Pancreas (tissue), 10 donors: ENCODE measurements around the gene NEDD9. TPM values are rescaled to one million over a fixed set of nuclear protein-coding genes. Genes with fewer than 3 reads are reported as not detected.

Experiments used
- ATAC-seq, 4 donors: fragments of 200-7000 bp; cut with Tn5 transposase; one replicate each; pipeline versions ENCODE4 v1.8.0 to v1.9.1; 2020; ENCODE audit warnings: mild to moderate bottlenecking in 4 of 4, moderate library complexity in 4 of 4
- DNase-seq, 6 donors: peaks; one replicate each; pipeline ENCODE4 v3.0.0-alpha.2; 2020
- FAIRE-seq: peaks from 2 replicates; lab custom pipeline; 2012; peaks lifted over from hg19 to GRCh38; lab: Jason Lieb, UNC
- H3K27ac ChIP-seq, 4 donors: fragments of 200-600 bp; sonication (generic); 1 replicate in 3 of 4; 2 replicates in 1 of 4; pipeline versions ENCODE4 v1.5.0 to v1.8.0; 2020
- H3K27me3 ChIP-seq, 4 donors: fragments of 200-600 bp; one replicate each; pipeline ENCODE4 v1.8.0; 2021
- H3K36me3 ChIP-seq, 3 donors: fragments of 200-600 bp; sonication (generic) in 1 of 3; one replicate each; pipeline versions ENCODE4 v1.5.0 to v1.8.0; 2020 to 2021
- H3K4me1 ChIP-seq, 3 donors: fragments of 200-600 bp; one replicate each; pipeline ENCODE4 v1.8.0; 2021
- H3K4me3 ChIP-seq, 4 donors: fragments of 200-600 bp; sonication (generic) in 2 of 4; one replicate each; pipeline versions ENCODE4 v1.5.0 to v1.8.0; 2020 to 2021
- H3K9me3 ChIP-seq, 4 donors: fragments of 200-600 bp; one replicate each; pipeline ENCODE4 v1.8.0; 2021
- WGBS, 2 donors: extraction: QIAGEN DNeasy Blood & Tissue Kit; methylation state at CpG; one replicate each; pipeline ENCODE4 v1.1.7; 2013; 5-methylcytosine and 5-hydroxymethylcytosine counted together
- intact Hi-C, 3 donors: fragments of 100-400 bp; cut with DNase I; formaldehyde crosslinking; loops; one replicate each; pipeline versions ENCODE4 v1.11.1 to v1.14.2; 2022
- polyA plus RNA-seq, 2 donors: library from polyadenylated mRNA; stranded (reverse); fragments of 200-250 nt; gene quantifications; one replicate each; pipeline ENCODE4 v1.2.3, GENCODE V29; 2013
- total RNA-seq, 6 donors: library from RNA; stranded (reverse); fragmentation: NEBNext Ultra II Directional in 4 of 6; extraction: Animal tissue kit (Norgen Biotek cat#: 25700) in 4 of 6; gene quantifications; one replicate each; pipeline versions ENCODE4 v1.2.1 to v1.2.4, GENCODE V29; 2021 to 2023
- TF ChIP-seq, protein P1 (sequence below), 4 donors: fragments of 200-600 bp; sonication (generic) in 3 of 4; IDR thresholded peaks; one replicate each; pipeline versions ENCODE4 v1.5.0 to v1.8.0; 2021; ENCODE audit warnings: antibody characterized with exemption in 4 of 4
- donor health status: healthy with polysubstance abuse.
- donor health status: DM: no; HTN: no; CAD: no; lungs with moderate emphysema.
- donor health status: DM: no; HTN: no; CAD: no.
- donor health status: control.
- donor health status: control.
- donor health status: Bipolar disorder and iron deficiency.
- donor health status: DM: yes; HTN: yes; CAD: no.
- donor health status: DM: no; HTN: no; CAD: no.
- donor health status: DM: no; HTN: no; CAD: no.
- donor health status: DM: yes; HTN: yes; CAD: no.

NEDD9 gene
- total and polyA plus RNA-seq, 8 donors = 4.8 to 13.2 (median 8.3) TPM

DNA sequence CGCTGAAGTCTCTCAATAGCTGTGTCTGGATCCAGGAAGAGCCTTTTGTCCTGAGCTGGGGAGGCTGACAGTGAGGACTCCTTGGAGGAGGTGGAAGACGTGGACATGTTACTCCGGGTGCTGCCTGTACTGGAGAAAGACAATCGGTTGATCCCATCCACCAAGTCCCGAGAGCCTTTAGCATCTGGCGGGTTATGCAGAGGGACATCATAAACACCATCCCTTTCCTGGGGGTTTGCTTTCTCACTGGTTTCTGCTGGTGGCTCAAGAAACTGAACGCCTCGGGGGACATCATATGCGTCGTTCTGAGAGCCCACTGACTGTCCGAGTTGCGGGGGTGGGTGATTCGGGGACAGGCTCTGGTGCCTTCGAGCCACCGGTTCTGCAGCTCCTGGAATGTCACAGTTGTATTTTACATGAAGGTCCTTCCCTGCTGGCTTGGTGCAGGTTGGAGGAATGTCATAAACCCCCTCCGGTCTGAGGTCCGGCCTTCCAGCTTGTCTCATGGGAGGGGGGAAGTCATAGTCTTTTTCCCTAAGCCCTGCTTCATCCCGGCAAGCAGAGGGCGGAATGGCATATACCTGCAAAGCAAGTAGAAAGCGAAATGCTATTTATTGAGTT, 41.7 kb downstream of the NEDD9 start:
- TF ChIP-seq, protein P1, sequence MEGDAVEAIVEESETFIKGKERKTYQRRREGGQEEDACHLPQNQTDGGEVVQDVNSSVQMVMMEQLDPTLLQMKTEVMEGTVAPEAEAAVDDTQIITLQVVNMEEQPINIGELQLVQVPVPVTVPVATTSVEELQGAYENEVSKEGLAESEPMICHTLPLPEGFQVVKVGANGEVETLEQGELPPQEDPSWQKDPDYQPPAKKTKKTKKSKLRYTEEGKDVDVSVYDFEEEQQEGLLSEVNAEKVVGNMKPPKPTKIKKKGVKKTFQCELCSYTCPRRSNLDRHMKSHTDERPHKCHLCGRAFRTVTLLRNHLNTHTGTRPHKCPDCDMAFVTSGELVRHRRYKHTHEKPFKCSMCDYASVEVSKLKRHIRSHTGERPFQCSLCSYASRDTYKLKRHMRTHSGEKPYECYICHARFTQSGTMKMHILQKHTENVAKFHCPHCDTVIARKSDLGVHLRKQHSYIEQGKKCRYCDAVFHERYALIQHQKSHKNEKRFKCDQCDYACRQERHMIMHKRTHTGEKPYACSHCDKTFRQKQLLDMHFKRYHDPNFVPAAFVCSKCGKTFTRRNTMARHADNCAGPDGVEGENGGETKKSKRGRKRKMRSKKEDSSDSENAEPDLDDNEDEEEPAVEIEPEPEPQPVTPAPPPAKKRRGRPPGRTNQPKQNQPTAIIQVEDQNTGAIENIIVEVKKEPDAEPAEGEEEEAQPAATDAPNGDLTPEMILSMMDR (IDR thresholded peaks at IDR 0.05) = no peak
- H3K36me3 ChIP-seq = no peaks in the 10 kb centered on the region
- H3K27ac ChIP-seq = no peak overlapping the region
- no peaks in the 10 kb centered on the region for H3K27me3 ChIP-seq
- intact Hi-C loops = no loop called here
- H3K9me3 ChIP-seq = no peaks in the 10 kb centered on the region
- peaks cover 0 to 14% (median 12%) of the 10 kb centered on the region in 3 donors for H3K4me1 ChIP-seq
- no peak for DNase-seq
- no peak for ATAC-seq
- FAIRE-seq = no peak
- no peak overlapping the region for H3K4me3 ChIP-seq
- WGBS, 2 donors = 93% methylated on average over 20 of the region's 20 CpGs

DNA sequence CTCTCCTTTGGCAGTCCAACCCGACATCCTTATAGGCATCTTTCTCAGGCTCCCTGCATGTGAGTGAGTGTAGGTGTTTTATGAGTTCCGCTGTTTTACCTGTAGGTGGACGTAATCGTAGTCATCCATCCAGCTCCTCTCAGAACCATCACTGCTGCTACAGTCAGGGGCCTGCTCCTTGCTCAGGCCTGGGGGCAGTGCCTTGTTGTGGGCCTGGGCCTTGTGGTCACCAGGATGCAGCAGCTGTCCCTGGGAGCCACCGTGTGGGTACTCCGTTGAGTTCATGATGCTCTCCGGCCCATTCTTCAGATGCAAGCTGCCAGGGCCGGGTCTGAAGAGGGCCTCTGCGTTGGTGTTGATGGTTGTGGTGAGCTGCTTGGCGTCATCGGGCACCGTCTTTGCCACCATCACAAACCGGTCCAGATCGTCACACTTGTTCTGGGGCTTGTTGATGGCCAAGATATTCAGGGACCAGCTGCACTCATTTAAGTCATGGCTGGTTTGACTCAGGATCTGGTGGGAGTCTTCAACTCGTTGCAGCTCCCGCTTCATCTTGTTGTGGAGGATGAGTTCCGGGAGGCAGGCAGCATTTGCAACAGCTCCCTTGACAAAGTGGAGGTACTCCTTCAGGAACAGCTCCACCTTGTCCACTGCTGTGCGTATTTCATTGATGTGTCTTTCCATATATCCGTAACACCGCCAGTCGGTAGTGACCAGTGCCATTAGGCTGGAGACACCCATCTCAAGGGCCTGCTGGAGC, 42.4 kb downstream of the NEDD9 start:
- Histone ChIP-seq H3K4me3 (no peak overlapping the region), H3K27me3 (no peaks in the 10 kb centered on the region), H3K4me1 (peaks cover 0 to 14% (median 12%) of the 10 kb centered on the region in 3 donors), H3K9me3 (no peaks in the 10 kb centered on the region), H3K27ac (no peak overlapping the region), H3K36me3 (no peaks in the 10 kb centered on the region)
- FAIRE-seq (no peak), ATAC-seq (no peak), DNase-seq (no peak)
- WGBS, 2 donors = 96 to 98% methylated on average over 21 of the region's 21 CpGs
- TF ChIP-seq, protein P1 (IDR thresholded peaks at IDR 0.05) = no peak
- intact Hi-C loops = no loop called here

DNA sequence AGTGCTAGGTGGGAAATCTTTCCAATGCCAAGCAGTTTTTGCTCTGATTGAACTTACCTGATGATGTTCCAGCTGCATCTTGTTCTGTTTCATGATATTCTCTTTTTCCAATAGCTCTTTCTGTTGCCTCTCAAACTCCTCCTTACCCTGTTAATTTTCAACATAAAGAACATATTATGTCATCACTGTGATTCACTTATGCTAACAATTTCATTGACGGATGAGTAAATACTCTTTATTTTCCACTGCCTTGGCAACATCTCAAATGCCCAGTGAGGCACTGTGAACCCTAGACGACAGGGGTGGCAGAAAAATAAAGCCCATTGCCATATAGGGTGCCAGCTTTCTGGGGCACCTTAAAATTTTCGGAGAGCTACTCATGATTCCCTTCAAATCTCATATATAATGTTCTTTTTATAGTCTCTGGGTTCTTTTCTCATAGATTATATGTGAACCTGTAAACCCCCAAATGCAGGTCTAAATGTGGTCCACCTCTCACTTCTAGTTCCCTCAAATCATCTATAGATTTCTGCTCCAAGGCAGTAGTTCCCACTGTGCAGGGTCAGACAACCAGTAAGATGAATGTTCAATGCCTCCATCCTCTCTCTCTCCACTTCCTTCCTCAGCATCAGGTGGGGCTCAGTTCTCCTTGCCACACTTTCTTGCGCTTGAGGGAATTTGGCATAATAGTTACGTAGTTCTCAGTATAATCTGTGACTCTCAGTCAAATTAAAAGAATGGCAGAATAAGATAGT, 44.1 kb downstream of the NEDD9 start:
- intact Hi-C loops = no loop called here
- 52 to 54% methylated on average over 5 of the region's 5 CpGs for WGBS, 2 donors
- Histone ChIP-seq H3K4me3 (no peak overlapping the region), H3K27me3 (no peaks in the 10 kb centered on the region), H3K9me3 (no peaks in the 10 kb centered on the region), H3K36me3 (no peaks in the 10 kb centered on the region), H3K27ac (peak overlapping the region in 2 of 4 donors; percentile 51 to 55), H3K4me1 (peaks cover 0 to 14% (median 12%) of the 10 kb centered on the region in 3 donors)
- no peak for FAIRE-seq
- peak in 3 of 6 donors; percentile 21 to 42 (median 42) for DNase-seq
- peak; percentile 91 to 95 (median 94) for ATAC-seq
- TF ChIP-seq, protein P1 (IDR thresholded peaks at IDR 0.05) = no peak

DNA sequence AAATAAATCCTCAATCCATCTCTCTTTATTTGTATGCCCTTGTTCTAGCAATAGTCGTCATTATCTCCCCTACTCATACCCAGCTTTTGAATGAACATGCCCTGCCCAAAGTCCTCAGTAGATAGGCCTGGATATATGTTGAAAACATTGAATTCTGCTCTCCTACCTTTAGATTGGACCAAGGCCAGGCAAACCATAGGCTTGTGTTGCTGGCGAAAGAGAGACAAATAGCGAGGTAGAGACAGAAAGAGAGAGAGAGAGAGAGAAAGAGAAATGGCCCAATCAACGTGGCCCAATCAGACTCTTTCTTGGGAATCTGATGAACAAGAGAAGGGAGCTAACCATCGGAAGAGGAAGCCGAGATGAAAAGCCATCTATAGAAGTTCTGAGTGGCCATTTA, 45.2 kb downstream of the NEDD9 start:
- TF ChIP-seq, protein P1 (IDR thresholded peaks at IDR 0.05) = no peak
- DNase-seq = no peak
- no peaks in the 10 kb centered on the region for H3K36me3 ChIP-seq
- H3K4me3 ChIP-seq = no peak overlapping the region
- no peaks in the 10 kb centered on the region for H3K27me3 ChIP-seq
- no peaks in the 10 kb centered on the region for H3K9me3 ChIP-seq
- peak overlapping the region in 2 of 4 donors; percentile 51 to 55 for H3K27ac ChIP-seq
- H3K4me1 ChIP-seq = peaks cover 0 to 14% (median 12%) of the 10 kb centered on the region in 3 donors
- intact Hi-C loops = no loop called here
- ATAC-seq = no peak
- WGBS, 2 donors = 93 to 94% methylated on average over 6 of the region's 6 CpGs
- FAIRE-seq = no peak
